Measurements from ENCODE around the gene HEATR5A. TPM values are rescaled to one million over a fixed set of nuclear protein-coding genes. Genes with fewer than 3 reads are reported as not detected.
A peak's percentile ranks its signal among the peaks of the same experiment; 100 is the strongest.

The HEATR5A gene
- total and polyA plus RNA-seq, 2 of the 13 experiments (the other 11 are each of a cell fraction or from before 2014, with no cell fraction given), result 36.4 to 105 TPM

DNA sequence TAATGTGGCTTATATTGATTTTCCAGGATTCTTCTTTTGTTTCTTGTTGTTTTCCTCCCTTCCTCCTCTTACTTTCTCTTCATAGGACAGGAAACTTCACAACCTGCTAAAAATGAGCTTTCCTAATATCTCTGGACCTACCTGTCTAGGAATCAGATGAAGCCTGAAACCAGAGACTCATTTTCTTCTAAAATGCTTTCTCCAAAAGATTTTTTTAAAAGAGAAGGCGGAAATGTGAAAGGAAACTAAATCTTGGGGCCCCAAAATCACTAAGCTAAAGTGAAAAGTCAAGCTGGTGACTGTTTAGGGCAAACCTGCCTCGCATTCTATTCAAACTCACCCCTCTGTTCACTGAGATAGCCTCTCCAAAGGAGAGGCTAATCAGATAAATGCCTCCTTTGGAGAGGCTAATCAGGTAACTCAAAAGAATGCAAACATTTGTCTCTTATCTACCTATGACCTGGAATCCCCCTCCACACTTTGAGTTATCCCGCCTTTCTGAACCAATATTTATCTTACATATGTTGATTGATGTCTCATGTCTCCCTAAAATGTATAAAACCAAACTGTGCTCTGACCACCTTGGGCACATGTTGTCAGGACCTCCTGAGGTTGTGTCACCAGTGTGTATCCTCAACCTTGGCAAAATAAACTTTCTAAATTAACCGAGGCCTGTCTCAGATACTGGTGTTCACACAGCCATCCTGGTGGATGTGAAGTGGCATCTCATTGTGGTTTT, 140.0 kb downstream of the HEATR5A start (continued):
- TF ChIP-seq, protein P1, sequence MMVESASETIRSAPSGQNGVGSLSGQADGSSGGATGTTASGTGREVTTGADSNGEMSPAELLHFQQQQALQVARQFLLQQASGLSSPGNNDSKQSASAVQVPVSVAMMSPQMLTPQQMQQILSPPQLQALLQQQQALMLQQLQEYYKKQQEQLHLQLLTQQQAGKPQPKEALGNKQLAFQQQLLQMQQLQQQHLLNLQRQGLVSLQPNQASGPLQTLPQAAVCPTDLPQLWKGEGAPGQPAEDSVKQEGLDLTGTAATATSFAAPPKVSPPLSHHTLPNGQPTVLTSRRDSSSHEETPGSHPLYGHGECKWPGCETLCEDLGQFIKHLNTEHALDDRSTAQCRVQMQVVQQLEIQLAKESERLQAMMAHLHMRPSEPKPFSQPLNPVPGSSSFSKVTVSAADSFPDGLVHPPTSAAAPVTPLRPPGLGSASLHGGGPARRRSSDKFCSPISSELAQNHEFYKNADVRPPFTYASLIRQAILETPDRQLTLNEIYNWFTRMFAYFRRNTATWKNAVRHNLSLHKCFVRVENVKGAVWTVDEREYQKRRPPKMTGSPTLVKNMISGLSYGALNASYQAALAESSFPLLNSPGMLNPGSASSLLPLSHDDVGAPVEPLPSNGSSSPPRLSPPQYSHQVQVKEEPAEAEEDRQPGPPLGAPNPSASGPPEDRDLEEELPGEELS (CRISPR knock-in tag; IDR thresholded peaks at IDR 0.05), result peak; percentile 95
- TF ChIP-seq RARA (CRISPR knock-in tag; IDR thresholded peaks at IDR 0.05) (peak; percentile 62), ZNF792 (CRISPR knock-in tag; IDR thresholded peaks at IDR 0.05) (peak; percentile 79; the same call in 1 of the 2 replicates), GATAD2A (CRISPR knock-in tag; IDR thresholded peaks at IDR 0.05) (peak; percentile 86), ZSCAN25 (CRISPR knock-in tag; IDR thresholded peaks at IDR 0.05) (0 out of 2 replicates have a peak, but pooled peaks have one; percentile 48), SUZ12 (IDR thresholded peaks at IDR 0.05; ENCODE audit: low read depth, low read length) (no peak), EHMT2 (IDR thresholded peaks at IDR 0.05; ENCODE audit: borderline replicate concordance, low read depth, low read length) (no peak), ZNF230 (CRISPR knock-in tag; IDR thresholded peaks at IDR 0.05) (no peak)
- TF ChIP-seq, protein P2, sequence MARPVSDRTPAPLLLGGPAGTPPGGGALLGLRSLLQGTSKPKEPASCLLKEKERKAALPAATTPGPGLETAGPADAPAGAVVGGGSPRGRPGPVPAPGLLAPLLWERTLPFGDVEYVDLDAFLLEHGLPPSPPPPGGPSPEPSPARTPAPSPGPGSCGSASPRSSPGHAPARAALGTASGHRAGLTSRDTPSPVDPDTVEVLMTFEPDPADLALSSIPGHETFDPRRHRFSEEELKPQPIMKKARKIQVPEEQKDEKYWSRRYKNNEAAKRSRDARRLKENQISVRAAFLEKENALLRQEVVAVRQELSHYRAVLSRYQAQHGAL (CRISPR knock-in tag; IDR thresholded peaks at IDR 0.05; ENCODE audit: not compliant biosample characterization), result no peak
- TF ChIP-seq, protein P3, sequence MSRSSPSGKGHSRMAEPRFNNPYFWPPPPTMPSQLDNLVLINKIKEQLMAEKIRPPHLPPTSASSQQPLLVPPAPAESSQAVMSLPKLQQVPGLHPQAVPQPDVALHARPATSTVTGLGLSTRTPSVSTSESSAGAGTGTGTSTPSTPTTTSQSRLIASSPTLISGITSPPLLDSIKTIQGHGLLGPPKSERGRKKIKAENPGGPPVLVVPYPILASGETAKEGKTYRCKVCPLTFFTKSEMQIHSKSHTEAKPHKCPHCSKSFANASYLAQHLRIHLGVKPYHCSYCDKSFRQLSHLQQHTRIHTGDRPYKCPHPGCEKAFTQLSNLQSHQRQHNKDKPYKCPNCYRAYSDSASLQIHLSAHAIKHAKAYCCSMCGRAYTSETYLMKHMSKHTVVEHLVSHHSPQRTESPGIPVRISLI (CRISPR knock-in tag; IDR thresholded peaks at IDR 0.05; ENCODE audit: borderline replicate concordance), result no peak
- TF ChIP-seq, protein P4, sequence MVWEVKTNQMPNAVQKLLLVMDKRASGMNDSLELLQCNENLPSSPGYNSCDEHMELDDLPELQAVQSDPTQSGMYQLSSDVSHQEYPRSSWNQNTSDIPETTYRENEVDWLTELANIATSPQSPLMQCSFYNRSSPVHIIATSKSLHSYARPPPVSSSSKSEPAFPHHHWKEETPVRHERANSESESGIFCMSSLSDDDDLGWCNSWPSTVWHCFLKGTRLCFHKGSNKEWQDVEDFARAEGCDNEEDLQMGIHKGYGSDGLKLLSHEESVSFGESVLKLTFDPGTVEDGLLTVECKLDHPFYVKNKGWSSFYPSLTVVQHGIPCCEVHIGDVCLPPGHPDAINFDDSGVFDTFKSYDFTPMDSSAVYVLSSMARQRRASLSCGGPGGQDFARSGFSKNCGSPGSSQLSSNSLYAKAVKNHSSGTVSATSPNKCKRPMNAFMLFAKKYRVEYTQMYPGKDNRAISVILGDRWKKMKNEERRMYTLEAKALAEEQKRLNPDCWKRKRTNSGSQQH (CRISPR knock-in tag; IDR thresholded peaks at IDR 0.05; ENCODE audit: low read depth), result no peak
- TF ChIP-seq, protein P5, sequence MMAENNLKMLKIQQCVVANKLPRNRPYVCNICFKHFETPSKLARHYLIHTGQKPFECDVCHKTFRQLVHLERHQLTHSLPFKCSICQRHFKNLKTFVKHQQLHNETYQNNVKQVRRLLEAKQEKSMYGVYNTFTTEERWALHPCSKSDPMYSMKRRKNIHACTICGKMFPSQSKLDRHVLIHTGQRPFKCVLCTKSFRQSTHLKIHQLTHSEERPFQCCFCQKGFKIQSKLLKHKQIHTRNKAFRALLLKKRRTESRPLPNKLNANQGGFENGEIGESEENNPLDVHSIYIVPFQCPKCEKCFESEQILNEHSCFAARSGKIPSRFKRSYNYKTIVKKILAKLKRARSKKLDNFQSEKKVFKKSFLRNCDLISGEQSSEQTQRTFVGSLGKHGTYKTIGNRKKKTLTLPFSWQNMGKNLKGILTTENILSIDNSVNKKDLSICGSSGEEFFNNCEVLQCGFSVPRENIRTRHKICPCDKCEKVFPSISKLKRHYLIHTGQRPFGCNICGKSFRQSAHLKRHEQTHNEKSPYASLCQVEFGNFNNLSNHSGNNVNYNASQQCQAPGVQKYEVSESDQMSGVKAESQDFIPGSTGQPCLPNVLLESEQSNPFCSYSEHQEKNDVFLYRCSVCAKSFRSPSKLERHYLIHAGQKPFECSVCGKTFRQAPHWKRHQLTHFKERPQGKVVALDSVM (CRISPR knock-in tag; IDR thresholded peaks at IDR 0.05), result peak; percentile 95
- TF ChIP-seq, protein P6, sequence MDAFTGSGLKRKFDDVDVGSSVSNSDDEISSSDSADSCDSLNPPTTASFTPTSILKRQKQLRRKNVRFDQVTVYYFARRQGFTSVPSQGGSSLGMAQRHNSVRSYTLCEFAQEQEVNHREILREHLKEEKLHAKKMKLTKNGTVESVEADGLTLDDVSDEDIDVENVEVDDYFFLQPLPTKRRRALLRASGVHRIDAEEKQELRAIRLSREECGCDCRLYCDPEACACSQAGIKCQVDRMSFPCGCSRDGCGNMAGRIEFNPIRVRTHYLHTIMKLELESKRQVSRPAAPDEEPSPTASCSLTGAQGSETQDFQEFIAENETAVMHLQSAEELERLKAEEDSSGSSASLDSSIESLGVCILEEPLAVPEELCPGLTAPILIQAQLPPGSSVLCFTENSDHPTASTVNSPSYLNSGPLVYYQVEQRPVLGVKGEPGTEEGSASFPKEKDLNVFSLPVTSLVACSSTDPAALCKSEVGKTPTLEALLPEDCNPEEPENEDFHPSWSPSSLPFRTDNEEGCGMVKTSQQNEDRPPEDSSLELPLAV (CRISPR knock-in tag; conservative IDR thresholded peaks at IDR 0.05; ENCODE audit: low read depth), result no peak
- TF ChIP-seq, protein P7, sequence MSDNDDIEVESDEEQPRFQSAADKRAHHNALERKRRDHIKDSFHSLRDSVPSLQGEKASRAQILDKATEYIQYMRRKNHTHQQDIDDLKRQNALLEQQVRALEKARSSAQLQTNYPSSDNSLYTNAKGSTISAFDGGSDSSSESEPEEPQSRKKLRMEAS (IDR thresholded peaks at IDR 0.05), result peak; percentile 68
- TF ChIP-seq, protein P8, sequence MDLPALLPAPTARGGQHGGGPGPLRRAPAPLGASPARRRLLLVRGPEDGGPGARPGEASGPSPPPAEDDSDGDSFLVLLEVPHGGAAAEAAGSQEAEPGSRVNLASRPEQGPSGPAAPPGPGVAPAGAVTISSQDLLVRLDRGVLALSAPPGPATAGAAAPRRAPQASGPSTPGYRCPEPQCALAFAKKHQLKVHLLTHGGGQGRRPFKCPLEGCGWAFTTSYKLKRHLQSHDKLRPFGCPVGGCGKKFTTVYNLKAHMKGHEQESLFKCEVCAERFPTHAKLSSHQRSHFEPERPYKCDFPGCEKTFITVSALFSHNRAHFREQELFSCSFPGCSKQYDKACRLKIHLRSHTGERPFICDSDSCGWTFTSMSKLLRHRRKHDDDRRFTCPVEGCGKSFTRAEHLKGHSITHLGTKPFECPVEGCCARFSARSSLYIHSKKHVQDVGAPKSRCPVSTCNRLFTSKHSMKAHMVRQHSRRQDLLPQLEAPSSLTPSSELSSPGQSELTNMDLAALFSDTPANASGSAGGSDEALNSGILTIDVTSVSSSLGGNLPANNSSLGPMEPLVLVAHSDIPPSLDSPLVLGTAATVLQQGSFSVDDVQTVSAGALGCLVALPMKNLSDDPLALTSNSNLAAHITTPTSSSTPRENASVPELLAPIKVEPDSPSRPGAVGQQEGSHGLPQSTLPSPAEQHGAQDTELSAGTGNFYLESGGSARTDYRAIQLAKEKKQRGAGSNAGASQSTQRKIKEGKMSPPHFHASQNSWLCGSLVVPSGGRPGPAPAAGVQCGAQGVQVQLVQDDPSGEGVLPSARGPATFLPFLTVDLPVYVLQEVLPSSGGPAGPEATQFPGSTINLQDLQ (CRISPR knock-in tag; IDR thresholded peaks at IDR 0.05), result 0 out of 2 replicates have a peak, but pooled peaks have one; percentile 56
